Lower leg skin (tissue), 4 donors: ENCODE measurements around the gene TGFB2. TPM values are rescaled to one million over a fixed set of nuclear protein-coding genes. Genes with fewer than 3 reads are reported as not detected.

Source experiments
- DNase-seq, 2 donors: peaks; one replicate each; pipeline ENCODE4 v3.0.0-alpha.2; 2019; ENCODE audit warnings: low spot score in 2 of 2
- H3K4me3 ChIP-seq: fragments of 200-600 bp; sonication (generic); 2 replicates; pipeline ENCODE4 v1.5.1; 2017; ENCODE audit warnings: mild to moderate bottlenecking, low read depth; ENCODE audit not compliant: poor library complexity, severe bottlenecking
- POLR2A ChIP-seq, 2 donors: fragments of 450-650 bp; IDR thresholded peaks; one replicate each; pipeline ENCODE4 v1.6.1; 2016 to 2017; ENCODE audit warnings: antibody characterized with exemption in 2 of 2, mild to moderate bottlenecking in 1 of 2, moderate library complexity in 1 of 2
- WGBS, 2 donors: methylation state at CpG; one replicate each; pipeline ENCODE4 v1.1.5; 2018; 5-methylcytosine and 5-hydroxymethylcytosine counted together
- intact Hi-C: fragments of 100-400 bp; cut with DNase I; formaldehyde crosslinking; loops from one replicate; pipeline ENCODE4 v1.15.0; 2023; ENCODE audit warnings: low total_unique reads
- total RNA-seq, 4 donors: library from RNA; depleted of rRNA; stranded (reverse); fragments of >200 nt; gene quantifications; one replicate each; pipeline ENCODE4 v1.1.0, GENCODE V29; 2016
- TF ChIP-seq, protein P1 (sequence below), 3 donors: fragments of 450-650 bp; IDR thresholded peaks; one replicate each; pipeline ENCODE4 v1.5.1; 2016; ENCODE audit warnings: antibody characterized with exemption in 3 of 3, mild to moderate bottlenecking in 3 of 3, moderate library complexity in 2 of 3

The TGFB2 gene
- total RNA-seq, 4 donors from 2014 or later = 0.55 to 2.9 (median 1.8) TPM

DNA sequence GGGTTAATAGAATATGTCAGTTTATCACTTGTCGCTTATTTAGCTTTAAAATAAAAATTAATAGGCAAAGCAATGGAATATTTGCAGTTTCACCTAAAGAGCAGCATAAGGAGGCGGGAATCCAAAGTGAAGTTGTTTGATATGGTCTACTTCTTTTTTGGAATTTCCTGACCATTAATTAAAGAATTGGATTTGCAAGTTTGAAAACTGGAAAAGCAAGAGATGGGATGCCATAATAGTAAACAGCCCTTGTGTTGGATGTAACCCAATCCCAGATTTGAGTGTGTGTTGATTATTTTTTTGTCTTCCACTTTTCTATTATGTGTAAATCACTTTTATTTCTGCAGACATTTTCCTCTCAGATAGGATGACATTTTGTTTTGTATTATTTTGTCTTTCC is 98.1 kb downstream of the TGFB2 start:
- no peak overlapping the region for H3K4me3 ChIP-seq
- no peak for TF ChIP-seq POLR2A (IDR thresholded peaks at IDR 0.05)
- TF ChIP-seq, protein P1, sequence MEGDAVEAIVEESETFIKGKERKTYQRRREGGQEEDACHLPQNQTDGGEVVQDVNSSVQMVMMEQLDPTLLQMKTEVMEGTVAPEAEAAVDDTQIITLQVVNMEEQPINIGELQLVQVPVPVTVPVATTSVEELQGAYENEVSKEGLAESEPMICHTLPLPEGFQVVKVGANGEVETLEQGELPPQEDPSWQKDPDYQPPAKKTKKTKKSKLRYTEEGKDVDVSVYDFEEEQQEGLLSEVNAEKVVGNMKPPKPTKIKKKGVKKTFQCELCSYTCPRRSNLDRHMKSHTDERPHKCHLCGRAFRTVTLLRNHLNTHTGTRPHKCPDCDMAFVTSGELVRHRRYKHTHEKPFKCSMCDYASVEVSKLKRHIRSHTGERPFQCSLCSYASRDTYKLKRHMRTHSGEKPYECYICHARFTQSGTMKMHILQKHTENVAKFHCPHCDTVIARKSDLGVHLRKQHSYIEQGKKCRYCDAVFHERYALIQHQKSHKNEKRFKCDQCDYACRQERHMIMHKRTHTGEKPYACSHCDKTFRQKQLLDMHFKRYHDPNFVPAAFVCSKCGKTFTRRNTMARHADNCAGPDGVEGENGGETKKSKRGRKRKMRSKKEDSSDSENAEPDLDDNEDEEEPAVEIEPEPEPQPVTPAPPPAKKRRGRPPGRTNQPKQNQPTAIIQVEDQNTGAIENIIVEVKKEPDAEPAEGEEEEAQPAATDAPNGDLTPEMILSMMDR (IDR thresholded peaks at IDR 0.05) = no peak
- intact Hi-C loops = no loop called here
- 96 to 97% methylated on average over 2 of the region's 2 CpGs for WGBS, 2 donors
- DNase-seq = no peak

DNA sequence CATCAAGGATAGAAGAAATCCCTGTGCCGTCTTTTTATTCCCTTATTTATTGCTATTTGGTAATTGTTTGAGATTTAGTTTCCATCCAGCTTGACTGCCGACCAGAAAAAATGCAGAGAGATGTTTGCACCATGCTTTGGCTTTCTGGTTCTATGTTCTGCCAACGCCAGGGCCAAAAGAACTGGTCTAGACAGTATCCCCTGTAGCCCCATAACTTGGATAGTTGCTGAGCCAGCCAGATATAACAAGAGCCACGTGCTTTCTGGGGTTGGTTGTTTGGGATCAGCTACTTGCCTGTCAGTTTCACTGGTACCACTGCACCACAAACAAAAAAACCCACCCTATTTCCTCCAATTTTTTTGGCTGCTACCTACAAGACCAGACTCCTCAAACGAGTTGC is 99.0 kb downstream of the TGFB2 start:
- WGBS, 2 donors = 59 to 61% methylated on average over 5 of the region's 5 CpGs
- no peak overlapping the region for H3K4me3 ChIP-seq
- TF ChIP-seq, protein P1 (IDR thresholded peaks at IDR 0.05) = no peak
- no peak for TF ChIP-seq POLR2A (IDR thresholded peaks at IDR 0.05)
- DNase-seq = no peak
- intact Hi-C loops = no loop called here

DNA sequence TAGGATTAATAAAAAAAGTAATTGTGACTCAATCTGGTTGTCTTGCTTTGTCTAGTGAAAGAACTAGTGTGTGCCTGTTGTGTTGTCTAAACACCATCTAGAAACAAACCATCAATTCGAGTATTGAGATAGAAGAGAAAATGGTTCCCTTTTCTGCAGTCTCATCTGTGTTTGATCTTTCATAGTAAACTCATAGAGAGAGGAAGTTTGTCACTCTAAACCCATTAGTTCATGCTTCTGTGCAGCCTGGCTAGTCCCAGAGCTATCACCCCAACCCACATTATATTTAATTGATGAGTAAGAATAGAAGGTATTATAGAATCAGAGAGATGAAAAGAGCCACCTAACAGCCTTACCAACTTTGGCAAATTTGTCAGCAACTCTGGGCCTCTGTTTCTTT is 99.5 kb downstream of the TGFB2 start:
- WGBS, 2 donors = 59 to 78% methylated on average over 1 of the region's 1 CpG
- TF ChIP-seq, protein P1 (IDR thresholded peaks at IDR 0.05) = no peak
- TF ChIP-seq POLR2A (IDR thresholded peaks at IDR 0.05) = no peak
- intact Hi-C loops = no loop called here
- DNase-seq = no peak
- no peak overlapping the region for H3K4me3 ChIP-seq

DNA sequence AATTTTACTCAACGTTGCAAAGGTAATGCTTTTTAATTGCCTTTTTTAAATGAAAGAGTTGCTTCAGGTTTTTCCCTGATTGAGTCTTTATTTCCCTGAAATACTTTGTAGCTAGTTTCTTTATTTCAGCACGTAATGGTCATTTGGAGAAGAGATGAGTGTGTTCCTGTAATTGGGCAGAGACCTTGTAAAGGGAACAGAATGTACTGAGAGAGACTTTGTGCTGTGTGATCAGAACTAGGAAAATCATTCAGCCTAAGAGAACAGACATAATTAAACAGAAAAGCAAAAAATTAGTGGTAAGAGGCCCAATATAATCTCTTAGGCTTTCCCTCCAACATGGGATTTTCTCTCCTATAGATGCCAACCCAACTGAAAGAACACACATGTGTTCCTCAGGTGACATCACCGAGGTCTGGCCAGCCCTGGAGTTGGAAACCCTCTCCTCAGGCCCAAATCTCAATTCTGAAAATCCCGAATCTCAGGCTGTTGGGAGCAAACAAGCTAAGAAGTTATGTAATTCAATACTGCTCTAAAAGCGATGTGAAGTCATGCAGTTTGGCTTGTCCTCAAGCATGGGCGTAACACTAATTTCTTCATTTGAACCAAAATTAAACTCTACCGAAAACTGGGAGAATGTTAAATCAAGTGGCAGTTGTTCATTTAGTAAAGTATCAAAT is 102.0 kb downstream of the TGFB2 start:
- WGBS, 2 donors = 76 to 78% methylated on average over 7 of the region's 7 CpGs
- TF ChIP-seq POLR2A (IDR thresholded peaks at IDR 0.05) = no peak
- TF ChIP-seq, protein P1 (IDR thresholded peaks at IDR 0.05) = no peak
- intact Hi-C loops = no loop called here
- DNase-seq = peak in 1 of 2 donors; percentile 54
- no peak overlapping the region for H3K4me3 ChIP-seq

DNA sequence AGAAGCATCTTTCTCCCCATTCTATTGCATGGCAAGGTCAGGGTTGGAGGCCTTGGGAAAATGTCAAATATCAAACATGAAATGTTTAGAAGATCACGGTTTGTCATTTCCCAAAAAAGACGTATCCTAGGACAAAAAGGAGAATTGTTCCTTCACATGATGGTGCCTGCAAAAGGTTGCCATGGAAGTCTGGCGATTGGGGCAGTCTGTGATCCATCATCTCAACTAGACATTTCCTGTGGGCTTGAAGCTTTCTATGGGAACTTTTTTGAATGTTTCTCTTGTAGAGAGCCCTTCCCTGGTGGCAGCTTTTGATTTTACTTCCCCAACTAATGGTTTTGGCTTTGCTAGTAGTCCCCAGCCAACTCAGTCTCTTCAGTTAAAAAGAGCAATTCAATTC is 106.3 kb downstream of the TGFB2 start:
- no peak for DNase-seq

More for the DNA sequence above, 106.3 kb downstream of the TGFB2 start:
- H3K4me3 ChIP-seq = no peak overlapping the region
- intact Hi-C loops = no loop called here
- WGBS, 2 donors = 69 to 74% methylated on average over 3 of the region's 3 CpGs
- TF ChIP-seq, protein P1 (IDR thresholded peaks at IDR 0.05) = no peak
- TF ChIP-seq POLR2A (IDR thresholded peaks at IDR 0.05) = no peak
